OCI-LY3 (cell line): ENCODE data around the gene LRRC1.

Experiments
- H2AFZ ChIP-seq: fragments of 200-600, 300-600 bp; shearing (Covaris generic); 2 replicates; pipeline ENCODE4 v1.6.0; 2014; ENCODE audit warnings: antibody characterized with exemption, low read depth, low read length
- H3K27ac ChIP-seq: fragments of 200-600, 300-600 bp; sonication (generic); 2 replicates; pipeline ENCODE4 v1.5.1; 2014; ENCODE audit warnings: mild to moderate bottlenecking, low read length, moderate library complexity, mixed read lengths
- H3K27me3 ChIP-seq: fragments of 200-600, 300-600 bp; sonication (generic); 2 replicates; pipeline ENCODE4 v1.6.1; 2014; ENCODE audit warnings: low read depth, low read length, mixed read lengths
- H3K36me3 ChIP-seq: fragments of 200-600, 300-600 bp; sonication (generic); replicated peaks from 2 replicates; pipeline ENCODE3; 2014; ENCODE audit warnings: low read depth, low read length, mixed read lengths
- H3K4me1 ChIP-seq: fragments of 300-600, 200-600 bp; sonication (generic); 2 replicates; pipeline ENCODE4 v1.6.1; 2014; ENCODE audit warnings: low read length, mixed read lengths
- H3K4me2 ChIP-seq: fragments of 200-600, 300-600 bp; sonication (generic); 2 replicates; pipeline ENCODE4 v1.6.1; 2014; ENCODE audit warnings: low read length, mixed read lengths
- H3K4me3 ChIP-seq: fragments of 300-600, 200-600 bp; sonication (generic); 2 replicates; pipeline ENCODE4 v1.5.1; 2014; ENCODE audit warnings: antibody characterized with exemption, mild to moderate bottlenecking, low read length, moderate library complexity
- H3K79me2 ChIP-seq: fragments of 300-600, 200-600 bp; shearing (Covaris generic); 2 replicates; pipeline ENCODE4 v1.6.1; 2014; ENCODE audit warnings: mild to moderate bottlenecking, low read length, mixed read lengths
- H3K9ac ChIP-seq: fragments of 300-600, 200-600 bp; shearing (Covaris generic); 2 replicates; pipeline ENCODE4 v1.6.0; 2014; ENCODE audit warnings: mild to moderate bottlenecking, low read length, moderate library complexity
- H3K9me3 ChIP-seq: fragments of 200-600, 300-600 bp; shearing (Covaris generic); 2 replicates; pipeline ENCODE4 v1.6.1; 2014; ENCODE audit warnings: low read length, mixed read lengths; ENCODE audit not compliant: insufficient read depth
- H4K20me1 ChIP-seq: fragments of 200-600, 300-600 bp; sonication (generic); 2 replicates; pipeline ENCODE4 v1.6.1; 2016; ENCODE audit warnings: low read length, mixed read lengths; ENCODE audit not compliant: insufficient read depth
- CTCF ChIP-seq: fragments of 200-600, 300-600 bp; sonication (generic); IDR thresholded peaks from 2 replicates; pipeline ENCODE4 v1.5.1; 2014; ENCODE audit warnings: antibody characterized with exemption, low read length, low read depth
- EZH2phosphoT487 ChIP-seq: fragments of 200-600 bp; shearing (Covaris generic); IDR thresholded peaks from 2 replicates; pipeline ENCODE4 v1.6.1; 2018; ENCODE audit warnings: antibody characterized with exemption, mixed run types, low read depth

LRRC1 gene

GRCh38 chr6:53938810-53939209 is 144.0 kb downstream of the LRRC1 start:
- no peak overlapping the region for H3K27ac ChIP-seq
- no peak for TF ChIP-seq EZH2phosphoT487
- TF ChIP-seq CTCF = no peak
- no peak overlapping the region for H2AFZ ChIP-seq

GRCh38 chr6:53939830-53940229 is 145.0 kb downstream of the LRRC1 start:
- no peaks in the 10 kb centered on the region for H4K20me1 ChIP-seq

More at GRCh38 chr6:53938810-53939209, 144.0 kb downstream of the LRRC1 start:
- H3K4me3 ChIP-seq = no peak overlapping the region
- no peaks in the 10 kb centered on the region for H3K27me3 ChIP-seq
- no peak overlapping the region for H3K9ac ChIP-seq
- H3K9me3 ChIP-seq = no peaks in the 10 kb centered on the region
- no peaks in the 10 kb centered on the region for H3K36me3 ChIP-seq
- H4K20me1 ChIP-seq = no peaks in the 10 kb centered on the region
- H3K4me1 ChIP-seq = peaks cover 6% of the 10 kb centered on the region
- H3K79me2 ChIP-seq = no peaks in the 10 kb centered on the region
- H3K4me2 ChIP-seq = no peak overlapping the region

GRCh38 chr6:53943395-53943794 is 148.6 kb downstream of the LRRC1 start:
- no peaks in the 10 kb centered on the region for H3K9me3 ChIP-seq

More at GRCh38 chr6:53939830-53940229, 145.0 kb downstream of the LRRC1 start:
- no peaks in the 10 kb centered on the region for H3K79me2 ChIP-seq
- no peak overlapping the region for H3K27ac ChIP-seq
- no peak overlapping the region for H3K9ac ChIP-seq
- no peak overlapping the region for H3K4me2 ChIP-seq
- H3K36me3 ChIP-seq = no peaks in the 10 kb centered on the region
- H3K4me3 ChIP-seq = no peak overlapping the region
- H3K4me1 ChIP-seq = peaks cover 6% of the 10 kb centered on the region
- no peaks in the 10 kb centered on the region for H3K9me3 ChIP-seq
- no peak for TF ChIP-seq EZH2phosphoT487
- no peak for TF ChIP-seq CTCF
- H2AFZ ChIP-seq = no peak overlapping the region
- H3K27me3 ChIP-seq = no peaks in the 10 kb centered on the region

GRCh38 chr6:53944091-53944490 is 149.3 kb downstream of the LRRC1 start:
- H3K4me3 ChIP-seq = no peak overlapping the region
- no peak overlapping the region for H3K27ac ChIP-seq
- no peaks in the 10 kb centered on the region for H4K20me1 ChIP-seq
- H3K9ac ChIP-seq = no peak overlapping the region
- H2AFZ ChIP-seq = no peak overlapping the region
- no peaks in the 10 kb centered on the region for H3K27me3 ChIP-seq
- TF ChIP-seq EZH2phosphoT487 (no peak), CTCF (no peak)
- H3K4me2 ChIP-seq = no peak overlapping the region
- peaks cover 5% of the 10 kb centered on the region for H3K4me1 ChIP-seq
- H3K9me3 ChIP-seq = no peaks in the 10 kb centered on the region
- H3K79me2 ChIP-seq = no peaks in the 10 kb centered on the region
- H3K36me3 ChIP-seq = no peaks in the 10 kb centered on the region

More at GRCh38 chr6:53943395-53943794, 148.6 kb downstream of the LRRC1 start:
- Histone ChIP-seq H3K4me1 (peaks cover 10% of the 10 kb centered on the region), H3K9ac (no peak overlapping the region), H3K4me3 (no peak overlapping the region), H3K27ac (no peak overlapping the region), H4K20me1 (no peaks in the 10 kb centered on the region), H2AFZ (no peak overlapping the region), H3K27me3 (no peaks in the 10 kb centered on the region), H3K79me2 (no peaks in the 10 kb centered on the region), H3K4me2 (no peak overlapping the region), H3K36me3 (no peaks in the 10 kb centered on the region)
- TF ChIP-seq EZH2phosphoT487 (no peak), CTCF (no peak)
